ENCODE data around the gene FUCA1.

The FUCA1 gene

GRCh38 chr1:23801338-23801748 lies 66.7 kb downstream of the FUCA1 start:
- no peak overlapping the region for H2BK12ac ChIP-seq (ENCODE audit: low read length in 2 of 2)
- no peak overlapping the region for H2AK5ac ChIP-seq (ENCODE audit: low read length, severe bottlenecking)
- DNase-seq: peak; percentile 39
- peak overlapping the region; percentile 33 for H4K8ac ChIP-seq (ENCODE audit: low read length)
- H3K23ac ChIP-seq (ENCODE audit: low read length in 2 of 2): no peak overlapping the region
- peaks cover 23% of the 10 kb centered on the region for H3K79me1 ChIP-seq (replicated peaks; ENCODE audit: low read length, poor library complexity, severe bottlenecking)
- WGBS: 18% methylated on average over 19 of the region's 19 CpGs
- peak overlapping the region in 1 of 2 experiments; percentile 8 for H3K18ac ChIP-seq (ENCODE audit: low read depth in 1 of 2, low read length in 2 of 2)
- no peaks in the 10 kb centered on the region for H3K9me3 ChIP-seq (ENCODE audit: control insufficient read depth, low read length)
- H2BK15ac ChIP-seq (ENCODE audit: low read depth, poor library complexity, severe bottlenecking): no peak overlapping the region
- H2BK5ac ChIP-seq (ENCODE audit: low read depth, low read length, poor library complexity, severe bottlenecking): no peak overlapping the region
- H4K91ac ChIP-seq (ENCODE audit: low read length): no peak overlapping the region
- peak overlapping the region; percentile 64 for H3K4me2 ChIP-seq (ENCODE audit: low read length, poor library complexity, severe bottlenecking)
- no peak overlapping the region for H3K4ac ChIP-seq (ENCODE audit: low read depth in 1 of 2, low read length in 2 of 2)
- no peaks in the 10 kb centered on the region for H3K27me3 ChIP-seq (ENCODE audit: control insufficient read depth in 1 of 2, insufficient read depth in 1 of 2, low read length in 2 of 2)
- peaks cover 23% of the 10 kb centered on the region for H3K4me1 ChIP-seq (ENCODE audit: control insufficient read depth, insufficient read depth, low read depth, low read length)
- peak overlapping the region; percentile 67 to 94 for H3K4me3 ChIP-seq (ENCODE audit: insufficient read depth in 1 of 2, low read depth in 1 of 2, low read length in 2 of 2)
- H2BK120ac ChIP-seq (ENCODE audit: low read depth, low read length): no peak overlapping the region
- H3K14ac ChIP-seq (ENCODE audit: low read length in 2 of 2): no peak overlapping the region
- H2AFZ ChIP-seq (ENCODE audit: low read depth, low read length): no peak overlapping the region
- H3K9ac ChIP-seq (ENCODE audit: low read length): peak overlapping the region; percentile 90
- H3K36me3 ChIP-seq (ENCODE audit: control insufficient read depth in 1 of 2, insufficient read depth in 2 of 2, low read depth in 1 of 2, low read length in 2 of 2): peaks cover 39 to 46% of the 10 kb centered on the region in 2 experiments
- H3K27ac ChIP-seq (ENCODE audit: low read length, poor library complexity, severe bottlenecking): no peak overlapping the region

GRCh38 chr1:23800400-23801337 lies 67.4 kb downstream of the FUCA1 start, which contains the start of gene GALE:
Gene GALE, minus strand, starts transcription at chr1:23800754. Its CDS starts 1,747 bp downstream, at chr1:23799007.
- H4K91ac ChIP-seq (ENCODE audit: low read length): peak within 1 kb of the TSS; percentile 98
- H3K79me1 ChIP-seq (replicated peaks; ENCODE audit: low read length, poor library complexity, severe bottlenecking): peaks cover 29% of the 10 kb centered on the region
- peak within 1 kb of the TSS in 1 of 2 experiments; percentile 48 for H3K23ac ChIP-seq (ENCODE audit: low read length in 2 of 2)
- peak within 1 kb of the TSS; percentile 84 to 95 for H3K18ac ChIP-seq (ENCODE audit: low read depth in 1 of 2, low read length in 2 of 2)
- WGBS: 2% methylated on average over 78 of the region's 82 CpGs
- peak within 1 kb of the TSS; percentile 58 for H2BK5ac ChIP-seq (ENCODE audit: low read depth, low read length, poor library complexity, severe bottlenecking)
- peak within 1 kb of the TSS in 1 of 2 experiments; percentile 86 for H3K14ac ChIP-seq (ENCODE audit: low read length in 2 of 2)
- H2BK15ac ChIP-seq (ENCODE audit: low read depth, poor library complexity, severe bottlenecking): peak within 1 kb of the TSS; percentile 71
- peak within 1 kb of the TSS; percentile 69 to 96 for H3K4ac ChIP-seq (ENCODE audit: low read depth in 1 of 2, low read length in 2 of 2)
- peak within 1 kb of the TSS; percentile 78 for H2AK5ac ChIP-seq (ENCODE audit: low read length, severe bottlenecking)
- H4K8ac ChIP-seq (ENCODE audit: low read length): peak within 1 kb of the TSS; percentile 90
- DNase-seq: peak; percentile 95
- peaks cover 25% of the 10 kb centered on the region for H3K4me1 ChIP-seq (ENCODE audit: control insufficient read depth, insufficient read depth, low read depth, low read length)
- peak within 1 kb of the TSS; percentile 29 for H2AFZ ChIP-seq (ENCODE audit: low read depth, low read length)
- peak within 1 kb of the TSS; percentile 68 to 94 for H3K4me3 ChIP-seq (ENCODE audit: insufficient read depth in 1 of 2, low read depth in 1 of 2, low read length in 2 of 2)
- peak within 1 kb of the TSS; percentile 74 for H3K4me2 ChIP-seq (ENCODE audit: low read length, poor library complexity, severe bottlenecking)
- H2BK120ac ChIP-seq (ENCODE audit: low read depth, low read length): peak within 1 kb of the TSS; percentile 81
- H3K27ac ChIP-seq (ENCODE audit: low read length, poor library complexity, severe bottlenecking): peak within 1 kb of the TSS; percentile 91
- no peaks in the 10 kb centered on the region for H3K27me3 ChIP-seq (ENCODE audit: control insufficient read depth in 1 of 2, insufficient read depth in 1 of 2, low read length in 2 of 2)
- H3K9ac ChIP-seq (ENCODE audit: low read length): peak within 1 kb of the TSS; percentile 90
- peaks cover 42 to 50% of the 10 kb centered on the region in 2 experiments for H3K36me3 ChIP-seq (ENCODE audit: control insufficient read depth in 1 of 2, insufficient read depth in 2 of 2, low read depth in 1 of 2, low read length in 2 of 2)
- peak within 1 kb of the TSS; percentile 62 to 82 for H2BK12ac ChIP-seq (ENCODE audit: low read length in 2 of 2)
- H3K9me3 ChIP-seq (ENCODE audit: control insufficient read depth, low read length): no peaks in the 10 kb centered on the region

- peak overlapping the region in 1 of 2 experiments; percentile 48 for H3K23ac ChIP-seq (ENCODE audit: low read length in 2 of 2)
- H2BK5ac ChIP-seq (ENCODE audit: low read depth, low read length, poor library complexity, severe bottlenecking): peak overlapping the region; percentile 58
- peak overlapping the region; percentile 98 for H4K91ac ChIP-seq (ENCODE audit: low read length)
- peak overlapping the region; percentile 91 for H3K27ac ChIP-seq (ENCODE audit: low read length, poor library complexity, severe bottlenecking)
- H4K8ac ChIP-seq (ENCODE audit: low read length): peak overlapping the region; percentile 90
- peaks cover 30% of the 10 kb centered on the region for H3K79me1 ChIP-seq (replicated peaks; ENCODE audit: low read length, poor library complexity, severe bottlenecking)
- H3K14ac ChIP-seq (ENCODE audit: low read length in 2 of 2): peak overlapping the region in 1 of 2 experiments; percentile 86
- no peaks in the 10 kb centered on the region for H3K9me3 ChIP-seq (ENCODE audit: control insufficient read depth, low read length)
- H3K4me2 ChIP-seq (ENCODE audit: low read length, poor library complexity, severe bottlenecking): peak overlapping the region; percentile 74
- H3K4me1 ChIP-seq (ENCODE audit: control insufficient read depth, insufficient read depth, low read depth, low read length): peaks cover 25% of the 10 kb centered on the region
- H2AFZ ChIP-seq (ENCODE audit: low read depth, low read length): peak overlapping the region; percentile 29
- H3K36me3 ChIP-seq (ENCODE audit: control insufficient read depth in 1 of 2, insufficient read depth in 2 of 2, low read depth in 1 of 2, low read length in 2 of 2): peaks cover 43 to 50% of the 10 kb centered on the region in 2 experiments
- no peaks in the 10 kb centered on the region for H3K27me3 ChIP-seq (ENCODE audit: control insufficient read depth in 1 of 2, insufficient read depth in 1 of 2, low read length in 2 of 2)
- peak overlapping the region; percentile 81 for H2BK120ac ChIP-seq (ENCODE audit: low read depth, low read length)
- peak overlapping the region; percentile 85 to 95 for H3K18ac ChIP-seq (ENCODE audit: low read depth in 1 of 2, low read length in 2 of 2)
- peak overlapping the region; percentile 79 to 96 for H3K4ac ChIP-seq (ENCODE audit: low read depth in 1 of 2, low read length in 2 of 2)
- peak overlapping the region; percentile 78 for H2AK5ac ChIP-seq (ENCODE audit: low read length, severe bottlenecking)
- peak overlapping the region; percentile 90 for H3K9ac ChIP-seq (ENCODE audit: low read length)
- WGBS: under 1% methylated on average over 45 of the region's 48 CpGs
- H2BK15ac ChIP-seq (ENCODE audit: low read depth, poor library complexity, severe bottlenecking): peak overlapping the region; percentile 54
- H2BK12ac ChIP-seq (ENCODE audit: low read length in 2 of 2): peak overlapping the region; percentile 62 to 82
- H3K4me3 ChIP-seq (ENCODE audit: insufficient read depth in 1 of 2, low read depth in 1 of 2, low read length in 2 of 2): peak overlapping the region; percentile 68 to 94
- DNase-seq: peak; percentile 85
Measured at GRCh38 chr1:23799570-23800399, 68.3 kb downstream of the FUCA1 start.
